HG02870 (cell line): Measurements from ENCODE around the gene SAMD3.
A peak's percentile ranks its signal among the peaks of the same experiment; 100 is the strongest.
"Not testable (repeated sequence)": the region's sequence is repeated elsewhere in the genome, so short reads cannot be mapped to it uniquely, and the experiment has no call there.

Experiments used
- ATAC-seq: cut with Tn5 transposase; IDR thresholded peaks from one replicate; pipeline ENCODE4 v1.9.1; 2021; ENCODE audit warnings: mild to moderate bottlenecking, moderate library complexity; ENCODE audit not compliant: unreplicated experiment

Gene SAMD3, protein sequence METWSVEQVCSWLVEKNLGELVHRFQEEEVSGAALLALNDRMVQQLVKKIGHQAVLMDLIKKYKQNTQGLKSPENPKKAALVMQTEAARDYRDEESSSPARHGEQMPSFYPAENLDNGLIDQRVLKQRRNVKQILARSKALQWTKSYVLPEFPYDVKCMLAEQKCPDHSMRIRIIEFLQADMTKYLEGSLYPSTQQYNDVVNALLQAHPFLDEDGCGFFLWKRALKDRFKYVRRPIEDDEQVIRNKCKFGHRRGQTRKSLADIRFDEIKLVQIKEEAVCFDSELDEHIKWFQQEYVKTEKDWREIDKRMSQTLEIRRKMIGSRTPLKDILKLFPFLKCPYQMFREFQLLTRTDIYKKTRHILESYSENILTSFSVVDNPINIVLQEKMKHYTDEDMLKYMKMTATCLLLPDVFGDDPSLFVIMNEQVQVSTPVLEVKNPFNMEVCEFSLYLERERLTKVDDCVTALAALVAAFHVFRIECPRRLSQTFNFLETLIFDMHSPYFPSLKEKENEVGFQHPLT

GRCh38 chr6:130222775-130223174 is at the start of gene SAMD3:
Gene SAMD3 (minus strand): TSS chr6:130222951. CDS start chr6:130215273, 7,678 bp downstream.
- ATAC-seq, result no peak

GRCh38 chr6:130269969-130270635 is 47.4 kb upstream of the SAMD3 start:
- ATAC-seq, result peak; percentile 93

GRCh38 chr6:130265553-130265952 is 42.8 kb upstream of the SAMD3 start:
- not testable (repeated sequence) for ATAC-seq

- no peak for ATAC-seq
Measured at GRCh38 chr6:130262008-130262407, 39.3 kb upstream of the SAMD3 start.

DNA sequence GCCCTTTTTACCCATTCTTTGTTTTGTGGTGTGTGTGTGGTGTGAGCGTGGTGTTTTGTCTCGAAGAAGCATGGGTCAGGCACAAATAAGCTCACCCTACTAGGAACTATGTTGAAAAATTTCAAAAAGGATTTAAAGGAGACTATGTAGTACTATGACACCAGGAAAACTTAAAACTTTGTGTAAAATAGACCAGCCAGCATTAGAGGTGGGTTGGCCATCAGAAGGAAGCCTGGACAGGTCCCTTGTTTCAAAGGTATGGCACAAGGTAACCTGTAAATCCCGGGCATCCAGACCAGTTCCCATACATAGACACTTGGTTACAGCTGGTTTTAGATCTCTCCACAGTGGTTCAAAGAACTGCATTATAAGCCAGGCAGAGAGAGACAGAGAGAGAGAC is 38.8 kb upstream of the SAMD3 start:
- ATAC-seq, result not testable (repeated sequence)

GRCh38 chr6:130260614-130261241 is 38.0 kb upstream of the SAMD3 start:
- ATAC-seq, result peak; percentile 27

DNA sequence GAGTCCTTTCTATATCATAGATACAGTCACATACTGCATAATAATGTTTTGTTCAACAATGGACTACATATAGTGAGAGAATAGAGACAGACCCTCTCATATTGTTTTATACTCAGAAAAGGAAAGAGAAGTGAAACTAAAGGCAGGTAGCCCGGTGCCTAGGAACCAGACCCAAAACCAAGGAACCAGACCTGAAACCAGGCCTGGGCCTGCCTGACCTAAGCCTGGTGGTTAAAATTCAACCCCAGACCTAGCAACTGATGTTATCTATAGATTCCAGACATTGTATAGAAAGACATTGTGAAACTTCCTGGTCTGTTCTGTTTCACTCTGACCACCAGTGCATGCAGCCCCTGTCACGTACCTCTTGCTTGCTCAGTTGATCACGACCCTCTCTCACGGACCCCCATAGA is 37.3 kb upstream of the SAMD3 start:
- ATAC-seq, result peak; percentile 75

DNA sequence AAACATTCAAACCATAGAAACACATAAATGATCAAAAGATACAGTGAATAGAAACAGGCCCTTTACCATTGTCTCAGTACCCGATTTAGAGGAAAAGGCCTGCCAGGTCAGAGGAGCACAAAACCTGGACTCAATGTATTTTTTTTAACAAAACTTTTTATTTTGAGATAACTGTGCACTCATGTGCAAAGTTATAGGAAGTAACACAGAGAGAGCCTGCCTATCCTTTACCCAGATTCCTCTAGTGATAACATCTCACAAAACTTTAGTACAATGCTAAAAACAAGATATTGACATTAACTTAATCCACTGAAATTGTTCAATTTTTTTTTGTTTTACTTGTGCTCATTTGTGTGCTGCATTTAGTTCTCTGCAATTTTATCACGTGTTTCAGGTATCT is 36.8 kb upstream of the SAMD3 start:
- peak; percentile 19 for ATAC-seq

DNA sequence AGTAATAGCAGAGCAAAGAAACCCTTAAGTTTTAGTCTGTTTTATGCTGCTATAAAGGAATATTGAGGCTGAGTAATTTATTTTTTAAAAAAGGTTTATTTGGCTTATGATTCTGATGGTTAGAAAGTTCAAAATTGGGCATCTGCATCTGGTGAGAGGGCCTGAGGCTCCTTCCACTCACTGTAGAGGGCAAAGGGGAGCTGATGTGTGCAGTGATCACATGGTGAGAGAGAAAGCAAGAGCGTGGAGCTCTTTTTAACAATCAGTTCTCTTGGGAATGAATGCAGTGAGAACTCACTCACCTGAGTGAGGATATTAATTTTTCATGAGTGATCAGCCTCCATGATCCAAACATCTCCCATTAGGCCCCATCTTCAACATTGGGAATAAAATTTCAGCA is 36.4 kb upstream of the SAMD3 start:
- no peak for ATAC-seq

DNA sequence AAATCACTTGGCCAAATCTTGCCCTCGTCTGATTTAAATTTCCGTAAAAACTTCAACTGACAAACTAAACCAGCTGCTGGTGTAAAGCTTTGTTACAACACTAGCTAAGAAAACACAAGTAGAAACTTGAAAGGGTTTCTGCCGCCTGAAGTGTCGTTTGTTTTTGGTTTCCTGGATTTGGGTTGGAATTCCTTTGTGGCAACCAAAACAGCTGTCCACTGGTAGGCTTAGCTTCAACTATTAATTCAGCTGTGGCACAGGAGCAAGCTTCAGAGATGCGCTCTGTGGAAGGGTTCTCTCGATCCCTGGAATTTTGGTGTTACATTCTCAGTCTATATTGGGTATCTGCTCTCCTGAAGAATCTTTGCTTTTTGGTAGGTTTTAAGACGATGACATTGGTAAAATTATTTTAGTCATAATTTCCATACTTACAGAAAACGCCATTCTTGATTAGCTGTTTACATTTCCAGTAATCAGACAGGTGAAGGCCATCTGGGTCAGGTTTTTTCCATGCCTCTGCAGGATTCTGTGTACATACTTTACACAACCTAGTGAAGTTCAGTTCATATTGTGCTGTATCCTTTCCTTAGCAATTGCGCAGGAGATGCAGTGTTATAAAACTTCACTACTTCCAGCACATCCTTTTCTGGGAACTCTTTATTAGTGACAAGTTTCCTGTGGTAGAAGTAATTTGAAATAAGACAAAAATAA is 29.9 kb upstream of the SAMD3 start:
- ATAC-seq, result no peak

DNA sequence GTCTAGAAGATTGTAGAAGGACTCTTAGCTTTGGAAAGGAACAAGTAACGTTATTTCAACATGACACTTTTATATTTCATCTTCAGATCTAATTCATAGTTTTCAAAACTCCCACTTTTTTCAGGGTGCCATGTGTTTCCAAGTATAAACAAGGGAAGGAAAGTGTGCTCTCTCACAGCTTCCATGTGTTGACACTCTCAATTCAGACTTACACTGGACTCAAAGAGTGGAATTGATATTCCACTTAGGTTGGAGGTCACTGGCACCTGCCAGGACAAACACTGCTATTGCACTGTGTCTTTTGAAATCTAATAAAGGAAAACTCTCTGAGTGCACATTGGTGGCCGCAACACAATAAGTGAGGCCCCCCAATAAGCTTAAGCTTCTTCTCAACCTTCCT is 22.5 kb upstream of the SAMD3 start:
- ATAC-seq, result no peak

DNA sequence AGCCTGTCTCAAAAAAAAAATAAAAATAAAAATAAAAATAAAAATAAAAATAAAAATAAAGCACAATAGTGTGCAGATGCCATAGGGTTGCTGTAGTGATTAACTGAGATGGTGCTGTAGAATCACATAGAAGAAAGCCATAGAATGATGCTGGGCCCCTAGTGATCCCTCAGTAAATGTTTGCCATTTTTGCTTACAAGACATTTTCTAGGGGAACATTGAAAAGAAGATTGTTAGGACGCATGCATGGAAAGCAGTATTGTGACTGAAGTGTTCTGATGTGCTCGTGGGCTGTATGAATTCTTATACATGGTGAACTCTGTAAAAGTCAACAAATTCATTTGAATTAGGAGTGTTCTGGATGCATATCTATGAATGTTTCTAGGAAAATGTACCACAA is 22.0 kb upstream of the SAMD3 start:
- ATAC-seq, result no peak

- ATAC-seq, result no peak
Measured at GRCh38 chr6:130240232-130240631, 17.5 kb upstream of the SAMD3 start.

DNA sequence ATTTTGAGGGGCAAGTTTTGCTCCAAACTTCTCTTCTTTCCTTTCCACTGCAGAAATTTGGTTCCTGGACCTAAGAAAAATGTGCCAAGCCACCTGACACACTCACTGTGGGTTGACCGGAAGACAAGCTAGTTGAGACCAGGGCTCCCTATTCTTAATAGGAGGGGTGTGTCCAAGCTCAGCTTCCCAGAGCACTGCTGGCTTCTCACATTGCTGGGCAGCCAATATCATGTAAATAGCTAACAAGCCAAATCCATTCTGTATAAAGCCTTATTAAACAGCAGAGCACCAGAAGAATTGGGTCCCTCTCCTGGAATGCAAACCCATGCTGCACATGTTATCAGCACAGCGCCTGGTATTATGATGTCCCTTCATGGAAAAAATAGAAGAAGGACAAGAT is 17.0 kb upstream of the SAMD3 start:
- no peak for ATAC-seq

DNA sequence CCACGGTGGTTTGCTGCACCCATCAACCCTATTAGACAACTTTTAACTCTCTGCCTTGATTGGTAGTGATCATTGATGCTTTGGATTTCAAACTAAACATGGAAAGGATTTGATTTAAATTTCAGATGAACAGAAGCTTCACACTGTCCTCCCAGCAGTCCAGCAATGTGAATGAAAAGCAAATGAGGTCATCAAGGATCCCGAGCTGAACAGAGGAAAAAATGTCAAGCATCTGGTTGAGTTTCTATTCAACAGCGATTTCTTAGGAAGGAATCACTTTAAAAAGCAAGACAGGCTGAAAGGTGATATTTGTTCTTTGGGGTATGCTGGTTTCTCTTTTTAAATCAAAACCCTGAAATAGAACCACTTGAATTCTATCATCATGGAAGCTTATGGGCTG is 10.6 kb upstream of the SAMD3 start:
- ATAC-seq, result no peak

- ATAC-seq, result not testable (repeated sequence)
Measured at GRCh38 chr6:130230531-130230930, 7.8 kb upstream of the SAMD3 start.

GRCh38 chr6:130229645-130230044 is 6.9 kb upstream of the SAMD3 start:
- no peak for ATAC-seq

- peak; percentile 99 for ATAC-seq
Measured at GRCh38 chr6:130223508-130223907, 757 bp upstream of the SAMD3 start.

GRCh38 chr6:130218134-130218533 is 4.6 kb downstream of the SAMD3 start:
- ATAC-seq, result no peak

- ATAC-seq, result no peak
Measured at GRCh38 chr6:130216620-130217019, 6.1 kb downstream of the SAMD3 start.

- no peak for ATAC-seq
Measured at GRCh38 chr6:130215526-130215925, 7.2 kb downstream of the SAMD3 start.
